ENCODE measurements around the gene SRGAP2. TPM values are rescaled to one million over a fixed set of nuclear protein-coding genes. Genes with fewer than 3 reads are reported as not detected.
"Not testable (repeated sequence)": the region's sequence is repeated elsewhere in the genome, so short reads cannot be mapped to it uniquely, and the experiment has no call there.

SRGAP2 gene
- total and polyA plus RNA-seq, 2 of the 4 experiments (the other 2 are of a cell fraction) = 20.7 to 33.3 TPM

DNA sequence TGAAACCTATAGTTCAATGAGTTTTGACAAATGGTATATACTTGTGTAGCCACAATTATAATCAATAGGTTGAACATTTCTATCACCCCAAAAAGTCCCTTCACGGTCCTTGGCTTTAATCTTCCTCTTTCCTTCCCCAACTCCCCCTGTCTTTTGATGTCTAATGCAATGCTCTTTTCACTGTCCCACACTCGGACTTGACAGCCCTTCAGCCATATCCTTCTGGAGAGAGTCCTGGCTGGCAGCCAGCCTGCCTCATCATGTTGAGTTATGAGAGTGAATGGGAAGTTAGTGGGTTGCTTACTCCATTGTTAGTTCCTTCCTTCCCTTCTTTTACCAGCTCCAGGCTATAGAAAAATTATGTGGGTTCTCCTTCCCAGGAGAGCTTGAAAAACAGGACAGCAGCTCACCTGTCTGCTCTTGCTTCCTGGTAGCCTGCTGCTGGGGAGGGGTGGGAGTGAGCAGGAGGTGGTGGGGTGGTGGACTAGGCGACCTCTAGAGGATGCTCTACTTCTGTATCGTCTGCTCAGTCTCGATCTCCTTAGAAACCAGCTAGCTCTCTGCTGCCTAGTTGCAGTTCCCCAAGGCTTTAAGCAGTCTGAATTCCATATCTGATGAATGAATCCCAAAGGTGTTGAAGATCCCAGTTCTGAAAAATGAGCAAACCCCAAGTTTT, 29.8 kb downstream of the SRGAP2 start:
- H3K23ac ChIP-seq (ENCODE audit: low read depth, low read length); H3K27ac ChIP-seq (ENCODE audit: insufficient read depth, low read length); H3K36me3 ChIP-seq (ENCODE audit: control insufficient read depth, insufficient read depth, low read length); intact Hi-C loops (cut with micrococcal nuclease); H3K4me2 ChIP-seq (ENCODE audit: low read depth, low read length); H3K4me3 ChIP-seq (ENCODE audit: insufficient read depth, low read depth, low read length); H3K79me1 ChIP-seq (ENCODE audit: low read depth in 1 of 2, low read length in 2 of 2); H2BK120ac ChIP-seq (ENCODE audit: low read depth, low read length); DNase-seq; H3K14ac ChIP-seq (replicated peaks; ENCODE audit: low read depth, low read length); H3K9me3 ChIP-seq (ENCODE audit: control insufficient read depth, insufficient read depth, low read length); H3K27me3 ChIP-seq (ENCODE audit: control insufficient read depth, insufficient read depth, low read length); CTCF ChIA-PET; dilution Hi-C loops (cut with HindIII; ENCODE audit: low sequenced_read_pairs, unreplicated experiment); H4K8ac ChIP-seq (ENCODE audit: low read depth in 2 of 2, low read length in 2 of 2); H4K91ac ChIP-seq (ENCODE audit: insufficient read depth, low read depth, low read length); H4K5ac ChIP-seq (ENCODE audit: low read depth, low read length); H3K9me1 ChIP-seq (ENCODE audit: insufficient read depth, low read length); H2BK5ac ChIP-seq (ENCODE audit: low read depth, low read length, poor library complexity, severe bottlenecking); H2AK5ac ChIP-seq (ENCODE audit: low read depth, low read length); H2AK9ac ChIP-seq (replicated peaks; ENCODE audit: low read depth, low read length, poor library complexity); H2AFZ ChIP-seq (replicated peaks; ENCODE audit: low read length, poor library complexity); H3K56ac ChIP-seq (ENCODE audit: extremely low read depth, insufficient read depth, low read length); H3K4me1 ChIP-seq (ENCODE audit: control insufficient read depth, insufficient read depth, low read length); H2BK20ac ChIP-seq (ENCODE audit: low read depth, low read length); H2BK15ac ChIP-seq (ENCODE audit: low read depth, low read length); BruUV-seq (replicated peaks); in situ Hi-C loops (cut with MboI; ENCODE audit: low sequenced_read_pairs); H4K20me1 ChIP-seq (ENCODE audit: insufficient read depth, low read length); POLR2A ChIA-PET (ENCODE audit: unreplicated experiment); H3K4ac ChIP-seq (ENCODE audit: low read depth, low read length); H3K9ac ChIP-seq (ENCODE audit: low read depth, low read length); H3K18ac ChIP-seq (ENCODE audit: low read depth, low read length): not testable (repeated sequence)
- ATAC-seq (ENCODE audit: low read depth) = peak; percentile 40
- WGBS, 2 experiments (ENCODE audit: extremely low coverage in 2 of 2, insufficient read length in 1 of 2) = no CpG with 5 or more reads among the region's 5 CpGs

DNA sequence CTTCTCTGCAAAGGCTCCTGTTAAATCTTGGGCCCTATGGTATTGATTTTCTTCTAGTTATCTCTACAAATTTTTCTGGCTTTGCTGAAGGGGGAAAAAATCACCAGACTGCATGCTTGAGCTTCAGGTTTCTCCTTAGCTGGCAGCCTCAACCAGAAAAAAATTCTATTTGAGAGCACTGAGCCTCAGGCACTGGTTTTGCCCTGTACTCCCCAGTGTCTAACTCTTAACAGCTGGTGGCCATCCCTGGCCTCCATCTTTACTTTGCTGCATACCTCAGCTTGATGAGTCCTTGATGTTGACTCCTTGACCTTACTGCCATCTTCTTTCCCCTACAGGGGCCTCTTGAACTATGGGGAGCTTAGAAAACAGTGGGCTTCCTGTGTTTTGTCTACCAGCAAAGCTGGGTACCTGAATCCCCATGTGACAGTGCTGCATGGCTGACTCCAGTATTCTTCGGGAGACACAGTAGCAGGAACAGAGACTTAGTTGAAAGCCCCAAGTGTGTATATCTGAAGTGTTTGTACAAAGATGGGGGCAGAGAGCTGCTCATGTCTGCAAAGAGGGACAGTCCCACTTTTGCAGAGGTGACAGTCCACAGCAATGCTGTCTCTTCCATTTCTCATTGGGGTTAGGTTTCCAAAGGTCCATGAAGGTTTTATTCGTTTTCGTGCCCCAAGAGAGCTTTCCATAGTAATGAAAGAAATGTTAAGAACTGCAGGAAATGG, 31.0 kb downstream of the SRGAP2 start:
- in situ Hi-C loops (cut with MboI; ENCODE audit: low sequenced_read_pairs); H2AK9ac ChIP-seq (replicated peaks; ENCODE audit: low read depth, low read length, poor library complexity); dilution Hi-C loops (cut with HindIII; ENCODE audit: low sequenced_read_pairs, unreplicated experiment); H3K4me3 ChIP-seq (ENCODE audit: insufficient read depth, low read depth, low read length); H4K20me1 ChIP-seq (ENCODE audit: insufficient read depth, low read length); H3K27ac ChIP-seq (ENCODE audit: insufficient read depth, low read length); H3K14ac ChIP-seq (replicated peaks; ENCODE audit: low read depth, low read length); H3K9me1 ChIP-seq (ENCODE audit: insufficient read depth, low read length); POLR2A ChIA-PET (ENCODE audit: unreplicated experiment); H2AFZ ChIP-seq (replicated peaks; ENCODE audit: low read length, poor library complexity); H3K56ac ChIP-seq (ENCODE audit: extremely low read depth, insufficient read depth, low read length); H2BK120ac ChIP-seq (ENCODE audit: low read depth, low read length); H2BK5ac ChIP-seq (ENCODE audit: low read depth, low read length, poor library complexity, severe bottlenecking); H3K9me3 ChIP-seq (ENCODE audit: control insufficient read depth, insufficient read depth, low read length); H4K5ac ChIP-seq (ENCODE audit: low read depth, low read length); BruUV-seq (replicated peaks); H4K91ac ChIP-seq (ENCODE audit: insufficient read depth, low read depth, low read length); intact Hi-C loops (cut with micrococcal nuclease); CTCF ChIA-PET; H2BK20ac ChIP-seq (ENCODE audit: low read depth, low read length); H3K4ac ChIP-seq (ENCODE audit: low read depth, low read length); H3K79me1 ChIP-seq (ENCODE audit: low read depth in 1 of 2, low read length in 2 of 2); H2AK5ac ChIP-seq (ENCODE audit: low read depth, low read length); H3K4me2 ChIP-seq (ENCODE audit: low read depth, low read length); H3K18ac ChIP-seq (ENCODE audit: low read depth, low read length); H2BK15ac ChIP-seq (ENCODE audit: low read depth, low read length); H3K36me3 ChIP-seq (ENCODE audit: control insufficient read depth, insufficient read depth, low read length); H3K27me3 ChIP-seq (ENCODE audit: control insufficient read depth, insufficient read depth, low read length); H4K8ac ChIP-seq (ENCODE audit: low read depth in 2 of 2, low read length in 2 of 2); DNase-seq; H3K23ac ChIP-seq (ENCODE audit: low read depth, low read length); H3K4me1 ChIP-seq (ENCODE audit: control insufficient read depth, insufficient read depth, low read length); H3K9ac ChIP-seq (ENCODE audit: low read depth, low read length): not testable (repeated sequence)
- peak; percentile 67 for ATAC-seq (ENCODE audit: low read depth)
- no CpG with 5 or more reads among the region's 3 CpGs for WGBS, 2 experiments (ENCODE audit: extremely low coverage in 2 of 2, insufficient read length in 1 of 2)

Data from IMR-90 (cell line).